Stimulated activated CD4-positive, alpha-beta T cell treated with anti-CD3 and anti-CD28 coated beads, TNF-alpha, amount 100 ng/mL, for 1 hour (primary cell): ENCODE results near the gene LDLRAD4.

ENCODE experiments used
- DNase-seq, 3 donors: peaks; one replicate each; pipeline ENCODE4 v3.0.0-alpha.2; 2020; ENCODE audit warnings: low read depth in 3 of 3, low spot score in 1 of 3

The LDLRAD4 gene

DNA sequence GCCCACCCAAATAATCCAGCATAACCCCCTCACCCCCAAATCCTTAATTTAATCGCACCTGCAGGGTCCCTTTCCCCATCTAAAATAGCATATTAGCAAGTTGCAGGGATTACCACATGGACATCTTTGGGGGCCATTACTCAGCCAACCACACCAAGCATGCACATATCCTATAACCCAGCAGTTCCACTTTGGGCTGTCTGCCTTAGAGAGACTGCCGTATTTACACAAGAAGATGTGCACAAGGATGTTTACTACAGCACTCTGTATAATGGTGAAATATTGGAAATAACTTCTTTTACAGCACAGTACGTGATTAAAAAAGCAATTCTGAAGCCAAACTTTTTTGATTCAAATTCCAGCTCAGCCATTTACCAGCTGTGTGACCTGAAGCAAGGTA lies 17.3 kb upstream of the LDLRAD4 start:
- DNase-seq = no peak

GRCh38 chr18:13202571-13202970 lies 16.0 kb upstream of the LDLRAD4 start:
- DNase-seq = no peak

DNA sequence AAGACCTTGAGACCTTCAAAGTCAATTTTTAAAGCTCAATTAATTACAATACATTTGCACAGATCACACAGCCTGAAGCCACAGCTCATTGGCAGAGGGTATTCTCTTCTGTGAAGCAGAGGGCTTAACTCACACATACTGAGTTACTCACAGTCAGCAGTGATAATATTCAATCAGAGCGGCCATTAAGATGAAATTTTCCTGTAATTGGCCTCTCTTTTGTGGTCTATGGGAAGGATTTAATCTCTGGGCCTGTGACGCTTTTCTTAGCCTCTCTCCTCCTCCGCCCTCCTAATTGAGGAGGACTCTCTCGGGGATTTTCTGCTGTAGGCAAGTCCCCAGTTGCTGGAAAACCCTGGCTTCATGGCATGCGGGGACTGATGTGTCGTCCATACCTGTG lies 12.3 kb upstream of the LDLRAD4 start:
- no peak for DNase-seq

- no peak for DNase-seq
Observed at GRCh38 chr18:13207294-13207693, 11.3 kb upstream of the LDLRAD4 start.

GRCh38 chr18:13211534-13211933 lies 7.0 kb upstream of the LDLRAD4 start:
- DNase-seq = no peak

GRCh38 chr18:13213036-13213795 lies 5.3 kb upstream of the LDLRAD4 start:
- DNase-seq = no peak

DNA sequence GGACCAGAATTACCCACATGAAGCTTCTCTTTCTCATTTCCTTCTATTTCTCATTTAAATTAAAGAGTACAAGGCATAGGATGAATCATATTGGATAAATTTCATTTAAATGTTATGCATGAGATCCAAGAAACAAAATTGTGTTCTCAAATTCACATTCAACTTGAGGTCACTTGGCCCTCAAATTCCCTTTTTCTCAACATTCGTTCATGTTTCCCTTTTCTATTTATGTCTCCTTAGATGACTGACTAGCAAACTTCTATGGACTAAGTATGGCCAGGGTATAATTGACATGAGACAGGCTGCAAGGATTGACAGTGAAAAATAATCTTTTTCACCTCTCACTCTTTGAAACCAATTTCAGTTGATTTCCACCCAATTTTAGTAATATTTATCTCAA lies 4.0 kb upstream of the LDLRAD4 start:
- DNase-seq = no peak

DNA sequence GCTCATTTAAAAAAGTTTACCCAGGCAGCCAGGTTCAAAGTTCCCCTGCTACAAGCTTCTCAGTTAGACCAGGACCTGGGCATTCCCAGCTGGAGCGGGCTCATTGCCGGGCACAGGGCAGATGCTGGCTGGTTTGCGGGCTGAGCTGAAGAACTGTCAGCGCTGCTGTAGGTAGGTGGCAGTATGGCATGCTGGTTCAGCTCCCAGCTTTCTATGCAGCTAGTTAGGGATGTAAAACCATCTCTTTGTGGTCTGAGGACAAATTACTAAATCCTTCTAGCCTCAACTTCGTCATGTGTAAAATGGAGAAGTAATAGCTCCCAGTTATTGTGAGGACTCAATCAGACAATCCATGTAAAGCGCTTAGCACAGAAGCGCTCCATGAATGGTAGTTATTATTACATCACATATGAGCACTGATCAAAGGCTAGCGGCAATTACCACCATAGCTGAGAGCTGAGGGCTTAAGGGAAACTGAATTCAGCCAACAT lies 2.4 kb upstream of the LDLRAD4 start:
- peak in 1 of 3 donors; percentile 27 for DNase-seq

GRCh38 chr18:13216711-13217465 lies 1.7 kb upstream of the LDLRAD4 start:
- DNase-seq = peak in 2 of 3 donors; percentile 30 to 39

DNA sequence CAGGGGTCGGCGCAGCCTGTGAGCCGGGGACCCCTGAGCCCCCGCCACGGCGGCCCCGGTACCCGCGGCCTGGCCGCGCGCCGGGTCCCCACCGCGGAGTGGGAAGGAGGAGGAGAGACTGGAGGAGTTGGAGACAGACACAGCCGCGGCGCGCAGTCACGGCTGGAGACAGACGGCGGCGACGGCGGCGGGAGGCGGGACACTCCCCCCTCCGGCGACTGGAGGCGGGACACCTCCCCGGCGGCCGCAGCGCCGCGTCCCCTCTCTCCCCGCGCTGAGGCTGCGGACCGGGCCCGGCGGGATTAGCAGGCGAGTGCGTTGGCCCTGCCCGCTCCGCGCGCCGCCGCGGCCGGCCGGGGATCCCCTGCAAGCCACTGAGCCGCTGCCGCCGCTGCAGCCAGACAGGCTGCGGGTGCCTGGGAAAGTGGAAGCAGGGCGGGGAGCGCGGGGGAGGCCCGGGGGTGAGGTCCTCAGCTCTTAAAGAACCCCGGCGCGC lies 1.0 kb upstream of the LDLRAD4 start:
- DNase-seq = peak in 2 of 3 donors; percentile 30 to 46

DNA sequence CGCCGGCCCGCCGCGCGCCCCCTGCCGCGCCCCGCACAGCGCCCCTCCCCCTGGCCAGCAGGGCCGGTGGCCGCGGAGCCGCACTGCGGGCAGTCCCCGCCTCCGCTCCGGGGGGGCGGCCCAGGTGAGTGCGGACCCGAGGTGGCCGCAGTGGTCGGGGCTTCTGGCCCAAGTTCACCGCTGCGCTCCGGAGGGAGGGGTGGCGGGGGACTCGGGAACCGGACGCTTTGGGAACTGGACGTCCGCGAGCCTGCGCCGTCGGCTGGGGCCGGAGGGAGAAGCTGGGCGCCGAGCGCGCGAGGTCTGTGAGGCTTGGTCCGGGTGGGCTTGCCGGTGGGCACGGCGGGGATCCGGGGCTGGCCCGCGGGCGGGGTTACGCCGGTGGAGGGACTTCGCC lies 591 bp upstream of the LDLRAD4 start:
- no peak for DNase-seq

DNA sequence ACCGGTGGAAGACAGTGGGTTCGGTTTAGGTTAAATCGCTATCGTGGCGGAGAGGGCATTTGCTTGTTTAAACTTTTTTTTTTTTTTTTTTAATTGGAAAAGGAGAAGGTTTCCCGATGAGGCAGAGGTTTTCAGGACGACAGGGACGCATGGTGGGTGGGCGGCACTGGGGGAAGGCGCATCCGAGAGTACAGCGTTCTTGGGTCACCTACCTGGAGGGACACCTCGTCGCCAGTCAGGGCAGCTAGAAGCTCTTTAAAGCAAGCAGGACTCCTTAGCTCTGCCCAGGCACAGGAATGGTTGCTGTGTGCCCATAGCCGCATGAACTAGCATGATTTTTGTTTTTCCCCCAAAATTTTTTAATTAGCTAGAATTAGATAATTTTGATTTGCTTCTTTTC lies 437 bp downstream of the LDLRAD4 start:
- no peak for DNase-seq

- no peak for DNase-seq
Observed at GRCh38 chr18:13219593-13220159, 1.1 kb downstream of the LDLRAD4 start.

- DNase-seq = no peak
Observed at GRCh38 chr18:13220361-13220991, 1.9 kb downstream of the LDLRAD4 start.

DNA sequence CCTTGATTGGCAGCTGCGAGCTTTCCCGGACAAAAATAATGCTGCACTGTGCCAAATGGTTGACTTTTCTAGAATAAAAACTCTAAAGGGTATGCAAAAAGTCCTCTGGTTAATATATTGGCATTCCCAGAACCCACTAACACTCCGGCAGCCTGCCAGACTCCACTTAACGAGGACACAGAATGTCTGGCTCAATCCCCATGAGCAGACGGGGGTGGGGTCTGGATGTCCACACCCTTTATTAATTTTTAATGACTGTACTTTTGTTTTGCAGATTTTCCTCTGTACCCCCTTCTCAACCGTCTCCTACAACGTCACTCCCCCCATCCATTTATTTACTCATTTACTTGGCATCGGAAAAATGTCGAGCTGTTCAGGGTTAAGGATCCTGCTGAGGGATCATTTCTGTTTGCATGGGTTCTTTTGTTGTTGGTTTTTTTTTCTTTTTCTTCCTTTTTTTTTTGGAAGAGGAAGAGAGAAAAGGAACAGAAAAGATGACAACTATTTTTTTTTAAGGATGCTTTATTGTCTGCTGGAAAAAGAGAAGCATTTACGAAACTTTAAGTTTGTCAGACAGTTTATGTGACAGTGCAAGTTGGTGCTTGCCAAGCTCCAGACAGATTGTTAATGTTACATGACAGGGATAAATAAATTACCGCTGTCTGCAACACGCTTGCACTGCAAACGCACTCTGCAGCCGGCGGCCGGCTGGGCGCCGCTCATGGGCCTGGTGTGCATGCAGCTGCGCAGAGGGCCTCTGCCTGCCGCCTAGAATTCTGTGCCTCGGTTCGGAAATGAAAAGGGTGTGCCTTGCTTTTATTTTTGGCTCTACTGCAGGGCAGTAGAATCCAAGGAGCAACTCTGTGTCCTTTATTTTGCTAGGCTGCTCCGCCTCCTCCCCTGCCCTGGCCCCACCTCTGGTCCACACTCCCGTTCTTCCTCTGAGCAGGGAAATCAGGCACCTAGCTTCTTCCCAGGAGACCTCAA lies 3.6 kb downstream of the LDLRAD4 start:
- no peak for DNase-seq

- DNase-seq = no peak
Observed at GRCh38 chr18:13222856-13223281, 4.3 kb downstream of the LDLRAD4 start.

GRCh38 chr18:13223311-13224143 lies 5.0 kb downstream of the LDLRAD4 start:
- no peak for DNase-seq

- DNase-seq = no peak
Observed at GRCh38 chr18:13225261-13225660, 6.7 kb downstream of the LDLRAD4 start.

- no peak for DNase-seq
Observed at GRCh38 chr18:13226533-13227144, 8.1 kb downstream of the LDLRAD4 start.
